HG03097 (cell line): Measurements from ENCODE around the gene TMEM95.

Experiments used
- ATAC-seq: cut with Tn5 transposase; IDR thresholded peaks from one replicate; pipeline ENCODE4 v1.9.1; 2021; ENCODE audit not compliant: unreplicated experiment, low FRiP score

The TMEM95 gene

DNA sequence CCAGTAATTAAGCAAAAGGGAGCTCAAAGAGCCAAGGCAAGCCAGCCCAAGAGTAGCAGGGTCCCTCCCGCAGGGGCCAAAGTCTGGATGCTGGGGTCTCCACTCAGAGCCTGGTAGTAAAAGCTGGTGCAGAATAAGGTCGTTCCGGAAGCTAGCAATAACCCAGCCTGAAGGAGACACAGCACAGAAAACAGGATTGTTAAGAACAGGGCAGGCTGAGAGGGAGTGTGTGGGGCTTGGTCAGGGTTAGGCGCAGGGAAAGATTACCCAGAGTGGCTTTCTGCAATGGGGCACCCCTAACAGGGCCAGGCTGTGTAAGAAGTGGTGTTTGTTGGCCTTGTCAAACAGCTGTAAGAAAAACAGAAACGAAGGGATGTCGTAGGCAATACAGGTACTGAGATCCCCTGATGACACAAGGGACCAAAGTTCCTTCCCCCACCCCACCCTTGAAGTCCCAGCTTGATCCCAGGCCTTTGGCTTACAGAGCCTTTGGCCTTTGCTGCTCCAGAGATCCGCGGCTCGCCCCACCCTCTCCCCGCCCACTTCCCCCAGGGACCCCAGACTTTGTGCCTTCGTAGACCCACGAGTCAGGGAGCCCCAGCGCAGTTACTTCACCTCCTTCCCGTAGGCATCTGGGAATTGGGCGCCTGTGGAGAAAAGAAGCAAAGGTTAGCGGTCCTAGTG lies 48.2 kb downstream of the TMEM95 start:
- ATAC-seq = no peak

DNA sequence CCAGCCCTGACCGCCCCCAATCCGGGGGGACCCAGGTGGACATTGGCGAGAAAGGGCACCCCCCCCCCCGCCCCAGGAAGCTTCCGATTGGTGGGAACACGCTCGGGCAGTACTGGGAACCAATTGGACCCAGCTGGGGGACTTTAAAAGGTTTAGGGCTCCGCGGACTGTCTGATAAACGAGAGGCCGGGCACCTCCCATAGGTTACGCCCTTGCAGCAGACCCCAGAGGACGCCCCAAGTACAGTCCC lies 48.7 kb downstream of the TMEM95 start:
- no peak for ATAC-seq

DNA sequence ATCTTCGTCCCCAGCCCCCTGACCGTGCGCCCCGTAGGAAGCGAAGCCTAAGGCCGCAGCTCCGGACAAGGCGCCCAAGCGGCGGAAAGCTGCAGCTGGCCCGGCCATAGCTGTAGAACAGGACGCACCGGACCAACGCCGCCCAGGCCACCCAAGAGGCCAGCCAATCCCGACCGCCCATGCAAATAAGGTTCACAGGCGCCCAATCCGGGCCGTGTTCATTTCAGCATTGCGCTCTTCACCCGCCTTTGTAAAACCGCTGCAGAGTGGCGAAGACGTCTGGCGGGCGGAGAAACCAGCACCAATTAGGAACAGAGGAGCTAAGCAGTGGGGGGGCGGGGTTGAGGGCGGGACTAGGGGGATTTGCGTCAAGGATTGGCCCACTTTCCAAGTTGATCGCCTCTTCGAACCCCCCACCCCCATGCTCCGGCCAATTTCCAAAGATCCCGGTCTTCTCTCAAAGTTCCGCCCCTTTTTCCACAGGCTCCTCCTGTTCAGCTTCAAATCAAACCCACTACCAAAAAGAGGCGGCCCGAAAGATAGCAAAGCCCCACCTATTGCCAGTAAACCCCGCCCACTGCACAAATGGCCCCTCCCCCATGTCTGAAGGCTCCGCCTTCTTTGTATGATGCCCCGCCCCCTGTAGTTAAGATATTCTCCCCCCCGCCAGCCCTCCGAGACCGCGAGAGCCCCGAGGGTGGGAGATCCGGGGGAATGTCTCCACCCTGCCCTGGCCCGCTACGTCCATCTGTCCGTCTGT lies 49.2 kb downstream of the TMEM95 start, which contains the start of gene TMEM256:
Gene TMEM256, minus strand, starts transcription at position 121 of the 760 bp plus-strand sequence. Its CDS starts 13 bp downstream, at position 108.
- ATAC-seq = peak; percentile 87

DNA sequence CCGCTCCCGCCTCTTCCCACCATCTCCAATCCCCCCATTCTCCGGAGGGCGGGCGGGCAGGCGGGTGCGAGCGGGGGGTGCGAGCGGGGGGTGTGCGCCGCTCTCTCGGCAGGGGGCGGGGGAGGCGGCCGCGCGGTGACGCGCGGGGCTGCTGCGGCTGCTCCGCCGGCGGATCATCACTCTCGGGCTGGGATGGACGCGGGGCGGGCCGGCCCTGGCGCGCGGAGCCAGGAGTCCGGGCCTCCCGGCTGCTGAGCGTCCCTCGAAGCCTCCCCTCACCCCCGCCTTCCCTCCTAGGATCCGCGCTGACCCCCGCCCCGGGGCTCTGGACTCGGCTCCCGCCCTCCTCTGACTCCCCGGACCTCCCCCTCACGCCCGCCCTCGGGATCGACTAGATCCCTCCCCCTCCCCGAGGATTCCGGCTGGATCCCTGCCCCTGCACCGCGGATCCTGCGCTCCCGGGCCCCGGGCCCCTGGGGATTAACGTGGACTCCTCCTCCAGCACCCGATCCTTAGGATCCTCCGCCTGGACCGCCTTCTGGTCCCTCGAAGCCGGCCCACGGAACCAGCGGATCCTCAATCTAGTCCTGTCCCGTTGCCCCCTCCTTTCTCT lies 49.9 kb downstream of the TMEM95 start:
- peak; percentile 2 for ATAC-seq

DNA sequence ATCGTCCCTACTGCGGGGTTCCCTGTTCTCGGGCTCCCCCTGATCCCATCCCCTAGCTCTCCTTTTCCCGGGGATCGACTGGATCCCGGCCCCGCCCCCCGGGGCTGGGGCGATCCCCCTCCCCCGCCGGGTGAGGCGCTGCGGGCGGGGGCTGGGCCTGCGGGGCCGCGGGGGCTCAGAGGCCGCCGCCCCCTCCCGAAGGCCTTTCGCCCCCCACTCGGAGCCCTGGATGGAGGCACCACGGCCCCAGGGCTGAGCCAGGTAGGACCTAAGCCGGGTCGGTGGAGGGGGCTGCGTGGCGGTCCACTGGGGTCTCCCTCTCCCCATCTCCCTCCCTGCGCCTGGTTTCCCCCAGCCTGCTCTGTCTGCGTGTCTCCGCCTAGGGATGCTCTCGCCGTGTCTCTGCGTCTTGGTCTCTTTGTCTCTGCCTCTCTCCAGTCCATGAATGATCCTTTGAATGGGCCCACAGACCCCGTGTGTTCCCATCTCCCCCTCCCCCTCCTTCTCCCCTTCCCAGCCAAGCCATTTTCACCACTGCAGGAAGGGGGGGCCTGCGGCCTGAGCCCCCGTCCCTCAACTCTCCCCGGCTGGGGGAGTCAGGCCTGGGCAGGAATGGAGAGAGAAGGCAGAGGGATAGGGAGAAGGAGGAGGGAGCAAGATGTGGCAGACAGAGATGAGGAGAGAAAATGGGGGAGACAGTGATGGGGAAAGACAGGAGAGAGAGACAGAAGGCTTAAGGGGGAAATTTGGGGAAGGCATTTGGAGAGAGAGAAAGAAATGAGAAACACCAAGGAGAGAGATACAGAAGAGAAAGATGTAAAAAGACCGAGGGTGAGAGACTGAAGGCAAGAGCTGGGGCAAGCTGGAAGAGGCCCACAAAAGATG lies 50.6 kb downstream of the TMEM95 start:
- no peak for ATAC-seq

DNA sequence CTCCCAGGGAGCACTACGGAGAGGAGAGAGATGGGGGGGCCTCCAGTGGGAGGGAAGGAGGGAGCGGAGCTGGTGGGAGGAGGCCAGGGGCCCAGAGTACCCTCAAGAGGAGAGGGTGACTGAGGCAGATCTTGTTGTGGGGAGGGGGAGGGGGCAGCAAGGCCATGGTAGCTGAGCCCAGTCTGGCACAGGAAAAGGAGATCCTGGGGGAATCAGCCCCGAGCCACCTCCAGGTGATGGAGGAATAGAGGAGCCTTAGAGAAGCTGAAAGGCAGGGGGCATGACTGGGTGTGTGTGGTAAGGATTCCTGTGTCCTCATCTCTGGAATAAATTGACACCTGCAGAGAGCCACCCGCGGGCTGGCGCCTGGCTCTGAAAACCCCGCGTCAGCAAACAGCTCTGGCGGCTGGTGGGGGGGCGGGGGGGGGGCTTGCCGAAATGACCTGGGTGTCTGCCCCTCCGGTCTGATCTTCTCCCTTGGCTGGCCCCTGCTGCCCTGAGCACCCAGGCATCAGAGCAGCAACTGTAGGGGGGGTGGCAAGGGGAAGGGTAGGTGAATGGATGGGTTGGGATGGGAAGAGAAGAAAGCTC lies 51.4 kb downstream of the TMEM95 start:
- no peak for ATAC-seq
